ENCODE measurements around the gene SEMA6C. TPM values are rescaled to one million over a fixed set of nuclear protein-coding genes. Genes with fewer than 3 reads are reported as not detected.

The SEMA6C gene
- total and polyA plus RNA-seq, 2 of the 13 experiments (the other 11 are each of a cell fraction or from before 2014, with no cell fraction given), result 1.4 to 2.9 TPM

DNA sequence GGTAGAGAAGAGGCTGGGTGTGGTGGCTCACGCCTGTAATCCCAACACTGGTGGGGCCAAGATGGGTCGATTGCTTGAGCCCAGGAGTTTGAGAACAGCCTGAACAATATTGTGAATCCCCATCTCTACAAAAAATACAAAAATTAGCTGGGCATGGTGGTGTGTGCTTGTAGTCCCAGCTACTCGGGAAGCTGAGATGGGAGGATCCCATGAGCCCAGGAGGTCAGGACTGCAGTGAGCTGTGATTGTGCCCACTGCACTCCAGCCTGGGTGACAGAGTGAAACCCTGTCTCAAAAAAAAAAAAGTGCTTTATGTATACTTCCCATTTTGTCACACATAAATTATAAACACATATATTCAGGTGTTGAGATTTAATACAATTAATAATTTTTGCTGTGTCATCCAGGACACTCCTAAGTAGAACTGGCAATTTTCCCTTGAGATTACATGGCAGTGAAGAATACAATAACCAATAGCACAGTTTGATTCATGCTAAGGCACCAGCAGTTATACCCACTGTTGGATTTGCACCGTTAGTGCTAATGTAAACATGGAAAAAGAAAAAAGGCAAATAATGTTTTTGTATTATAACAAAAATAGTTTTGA lies 60.4 kb downstream of the SEMA6C start:
- Histone ChIP-seq H3K79me2 (ENCODE audit: insufficient read depth, low read length) (no peaks in the 10 kb centered on the region), H3K36me3 (replicated peaks in 1 of 2; ENCODE audit: control insufficient read depth in 1 of 2, insufficient read depth in 2 of 2, low read length in 2 of 2) (no peaks in the 10 kb centered on the region), H3K4me1 (ENCODE audit: insufficient read depth, low read length) (no peaks in the 10 kb centered on the region), H3K9me3 (ENCODE audit: low read length) (no peaks in the 10 kb centered on the region), H3K4me3 (replicated peaks in 1 of 3; ENCODE audit: insufficient read depth in 1 of 3, low read depth in 2 of 3, low read length in 3 of 3) (no peak overlapping the region), H2AFZ (ENCODE audit: low read length) (no peak overlapping the region), H4K20me1 (ENCODE audit: insufficient read depth, low read length) (no peaks in the 10 kb centered on the region), H3K27me3 (ENCODE audit: control insufficient read depth in 1 of 2, insufficient read depth in 2 of 2, low read length in 2 of 2) (no peaks in the 10 kb centered on the region), H3K27ac (ENCODE audit: extremely low read length, insufficient read depth, low read length) (no peak overlapping the region), H3K4me2 (ENCODE audit: low read depth, low read length) (no peak overlapping the region), H3K9ac (ENCODE audit: insufficient read depth, low read depth, low read length) (no peak overlapping the region)
- FAIRE-seq (no peak), ATAC-seq (no peak), DNase-seq (ENCODE audit: low spot score) (no peak)
- no TSS peak for BruUV-seq (replicated peaks)
- ChIA-PET POLR2A (no interaction called here), CTCF (ENCODE audit: low intra/inter-chr PET ratio, low total read pairs) (no interaction called here)
- TF ChIP-seq, protein P1, sequence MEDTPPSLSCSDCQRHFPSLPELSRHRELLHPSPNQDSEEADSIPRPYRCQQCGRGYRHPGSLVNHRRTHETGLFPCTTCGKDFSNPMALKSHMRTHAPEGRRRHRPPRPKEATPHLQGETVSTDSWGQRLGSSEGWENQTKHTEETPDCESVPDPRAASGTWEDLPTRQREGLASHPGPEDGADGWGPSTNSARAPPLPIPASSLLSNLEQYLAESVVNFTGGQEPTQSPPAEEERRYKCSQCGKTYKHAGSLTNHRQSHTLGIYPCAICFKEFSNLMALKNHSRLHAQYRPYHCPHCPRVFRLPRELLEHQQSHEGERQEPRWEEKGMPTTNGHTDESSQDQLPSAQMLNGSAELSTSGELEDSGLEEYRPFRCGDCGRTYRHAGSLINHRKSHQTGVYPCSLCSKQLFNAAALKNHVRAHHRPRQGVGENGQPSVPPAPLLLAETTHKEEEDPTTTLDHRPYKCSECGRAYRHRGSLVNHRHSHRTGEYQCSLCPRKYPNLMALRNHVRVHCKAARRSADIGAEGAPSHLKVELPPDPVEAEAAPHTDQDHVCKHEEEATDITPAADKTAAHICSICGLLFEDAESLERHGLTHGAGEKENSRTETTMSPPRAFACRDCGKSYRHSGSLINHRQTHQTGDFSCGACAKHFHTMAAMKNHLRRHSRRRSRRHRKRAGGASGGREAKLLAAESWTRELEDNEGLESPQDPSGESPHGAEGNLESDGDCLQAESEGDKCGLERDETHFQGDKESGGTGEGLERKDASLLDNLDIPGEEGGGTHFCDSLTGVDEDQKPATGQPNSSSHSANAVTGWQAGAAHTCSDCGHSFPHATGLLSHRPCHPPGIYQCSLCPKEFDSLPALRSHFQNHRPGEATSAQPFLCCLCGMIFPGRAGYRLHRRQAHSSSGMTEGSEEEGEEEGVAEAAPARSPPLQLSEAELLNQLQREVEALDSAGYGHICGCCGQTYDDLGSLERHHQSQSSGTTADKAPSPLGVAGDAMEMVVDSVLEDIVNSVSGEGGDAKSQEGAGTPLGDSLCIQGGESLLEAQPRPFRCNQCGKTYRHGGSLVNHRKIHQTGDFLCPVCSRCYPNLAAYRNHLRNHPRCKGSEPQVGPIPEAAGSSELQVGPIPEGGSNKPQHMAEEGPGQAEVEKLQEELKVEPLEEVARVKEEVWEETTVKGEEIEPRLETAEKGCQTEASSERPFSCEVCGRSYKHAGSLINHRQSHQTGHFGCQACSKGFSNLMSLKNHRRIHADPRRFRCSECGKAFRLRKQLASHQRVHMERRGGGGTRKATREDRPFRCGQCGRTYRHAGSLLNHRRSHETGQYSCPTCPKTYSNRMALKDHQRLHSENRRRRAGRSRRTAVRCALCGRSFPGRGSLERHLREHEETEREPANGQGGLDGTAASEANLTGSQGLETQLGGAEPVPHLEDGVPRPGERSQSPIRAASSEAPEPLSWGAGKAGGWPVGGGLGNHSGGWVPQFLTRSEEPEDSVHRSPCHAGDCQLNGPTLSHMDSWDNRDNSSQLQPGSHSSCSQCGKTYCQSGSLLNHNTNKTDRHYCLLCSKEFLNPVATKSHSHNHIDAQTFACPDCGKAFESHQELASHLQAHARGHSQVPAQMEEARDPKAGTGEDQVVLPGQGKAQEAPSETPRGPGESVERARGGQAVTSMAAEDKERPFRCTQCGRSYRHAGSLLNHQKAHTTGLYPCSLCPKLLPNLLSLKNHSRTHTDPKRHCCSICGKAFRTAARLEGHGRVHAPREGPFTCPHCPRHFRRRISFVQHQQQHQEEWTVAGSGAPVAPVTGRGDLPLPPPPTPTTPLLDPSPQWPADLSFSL (CRISPR knock-in tag; IDR thresholded peaks at IDR 0.05), result no peak
- TF ChIP-seq ZNF607 (CRISPR knock-in tag; IDR thresholded peaks at IDR 0.05; ENCODE audit: borderline replicate concordance) (no peak), ZNF232 (CRISPR knock-in tag; IDR thresholded peaks at IDR 0.05; ENCODE audit: borderline replicate concordance) (no peak), NFE2L2 (IDR thresholded peaks at IDR 0.05; ENCODE audit: low read length) (peak; percentile 54)
- TF ChIP-seq, protein P2, sequence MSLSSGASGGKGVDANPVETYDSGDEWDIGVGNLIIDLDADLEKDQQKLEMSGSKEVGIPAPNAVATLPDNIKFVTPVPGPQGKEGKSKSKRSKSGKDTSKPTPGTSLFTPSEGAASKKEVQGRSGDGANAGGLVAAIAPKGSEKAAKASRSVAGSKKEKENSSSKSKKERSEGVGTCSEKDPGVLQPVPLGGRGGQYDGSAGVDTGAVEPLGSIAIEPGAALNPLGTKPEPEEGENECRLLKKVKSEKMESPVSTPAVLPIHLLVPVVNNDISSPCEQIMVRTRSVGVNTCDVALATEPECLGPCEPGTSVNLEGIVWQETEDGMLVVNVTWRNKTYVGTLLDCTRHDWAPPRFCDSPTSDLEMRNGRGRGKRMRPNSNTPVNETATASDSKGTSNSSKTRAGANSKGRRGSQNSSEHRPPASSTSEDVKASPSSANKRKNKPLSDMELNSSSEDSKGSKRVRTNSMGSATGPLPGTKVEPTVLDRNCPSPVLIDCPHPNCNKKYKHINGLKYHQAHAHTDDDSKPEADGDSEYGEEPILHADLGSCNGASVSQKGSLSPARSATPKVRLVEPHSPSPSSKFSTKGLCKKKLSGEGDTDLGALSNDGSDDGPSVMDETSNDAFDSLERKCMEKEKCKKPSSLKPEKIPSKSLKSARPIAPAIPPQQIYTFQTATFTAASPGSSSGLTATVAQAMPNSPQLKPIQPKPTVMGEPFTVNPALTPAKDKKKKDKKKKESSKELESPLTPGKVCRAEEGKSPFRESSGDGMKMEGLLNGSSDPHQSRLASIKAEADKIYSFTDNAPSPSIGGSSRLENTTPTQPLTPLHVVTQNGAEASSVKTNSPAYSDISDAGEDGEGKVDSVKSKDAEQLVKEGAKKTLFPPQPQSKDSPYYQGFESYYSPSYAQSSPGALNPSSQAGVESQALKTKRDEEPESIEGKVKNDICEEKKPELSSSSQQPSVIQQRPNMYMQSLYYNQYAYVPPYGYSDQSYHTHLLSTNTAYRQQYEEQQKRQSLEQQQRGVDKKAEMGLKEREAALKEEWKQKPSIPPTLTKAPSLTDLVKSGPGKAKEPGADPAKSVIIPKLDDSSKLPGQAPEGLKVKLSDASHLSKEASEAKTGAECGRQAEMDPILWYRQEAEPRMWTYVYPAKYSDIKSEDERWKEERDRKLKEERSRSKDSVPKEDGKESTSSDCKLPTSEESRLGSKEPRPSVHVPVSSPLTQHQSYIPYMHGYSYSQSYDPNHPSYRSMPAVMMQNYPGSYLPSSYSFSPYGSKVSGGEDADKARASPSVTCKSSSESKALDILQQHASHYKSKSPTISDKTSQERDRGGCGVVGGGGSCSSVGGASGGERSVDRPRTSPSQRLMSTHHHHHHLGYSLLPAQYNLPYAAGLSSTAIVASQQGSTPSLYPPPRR (CRISPR knock-in tag; IDR thresholded peaks at IDR 0.05; ENCODE audit: borderline replicate concordance), result no peak
- intact Hi-C loops (cut with micrococcal nuclease; ENCODE audit: unreplicated experiment) (no loop called here), in situ Hi-C loops (cut with HindIII; ENCODE audit: extremely low pct_ligation_motif_present, low pct_unique_long_range_greater_than_20kb) (no loop called here)
- WGBS (ENCODE audit: low lambda C conversion rate), result 13% methylated on average over 4 of the region's 4 CpGs
